Measurements from ENCODE around the gene CELF5.

CELF5 gene

GRCh38 chr19:3243819-3244700 lies 19.6 kb downstream of the CELF5 start:
- peak in 1 of 2 donors; percentile 22 for DNase-seq (ENCODE audit: low read depth in 2 of 2)

DNA sequence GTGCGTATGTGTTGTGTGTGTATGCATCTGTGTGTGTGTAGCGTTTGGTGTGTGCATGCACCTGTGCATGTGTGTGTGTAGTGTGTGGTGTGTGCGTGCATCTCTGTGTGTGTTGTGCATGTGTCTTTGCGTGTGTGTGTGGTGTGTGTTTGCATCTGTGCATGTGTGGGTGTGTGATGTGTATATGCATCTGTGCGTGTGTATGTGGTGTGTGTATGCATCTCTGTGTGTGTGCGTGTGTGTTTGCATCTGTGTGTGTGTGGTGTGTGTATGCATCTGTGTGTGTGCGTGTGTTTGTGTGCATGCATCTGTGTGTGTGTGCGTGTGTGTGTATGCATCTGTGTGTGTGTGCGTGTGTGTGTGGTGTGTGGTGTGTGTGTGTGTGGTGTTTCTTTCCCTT lies 20.6 kb downstream of the CELF5 start:
- no peak for DNase-seq (ENCODE audit: low read depth in 2 of 2)

DNA sequence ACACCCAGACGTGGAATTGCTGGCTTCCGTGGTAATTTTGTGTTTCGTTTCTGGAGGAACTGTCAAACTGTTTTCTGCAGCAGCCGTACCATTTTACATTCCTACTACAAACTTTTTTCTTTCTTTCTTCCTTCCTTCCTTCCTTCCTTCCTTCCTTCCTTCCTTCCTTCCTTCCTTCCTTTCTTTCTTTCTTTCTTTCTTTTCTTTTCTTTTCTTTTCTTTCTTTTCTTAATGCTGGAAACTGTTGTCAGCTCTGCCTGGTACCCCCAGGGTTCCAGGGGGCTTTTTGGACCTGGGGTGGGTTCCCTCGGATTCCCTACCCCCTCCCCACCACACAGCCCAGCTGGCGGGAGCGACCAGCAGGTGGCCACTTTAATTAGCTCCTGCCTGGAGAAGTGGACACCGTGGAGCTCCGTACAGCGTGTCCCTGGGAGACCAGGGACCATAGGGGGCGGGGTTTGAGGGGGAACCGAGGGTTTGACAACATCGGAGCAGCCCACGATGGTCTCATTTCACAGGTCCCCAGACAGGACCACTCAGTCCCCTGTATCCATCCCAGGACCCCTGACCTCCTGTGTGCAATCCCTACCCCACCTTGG lies 24.4 kb downstream of the CELF5 start:
- DNase-seq (ENCODE audit: low read depth in 2 of 2), result no peak

- no peak for DNase-seq (ENCODE audit: low read depth in 2 of 2)
Observed at GRCh38 chr19:3249408-3249807, 24.9 kb downstream of the CELF5 start.

- DNase-seq (ENCODE audit: low read depth in 2 of 2), result no peak
Observed at GRCh38 chr19:3250675-3251074, 26.2 kb downstream of the CELF5 start.

- DNase-seq (ENCODE audit: low read depth in 2 of 2), result no peak
Observed at GRCh38 chr19:3251229-3251628, 26.8 kb downstream of the CELF5 start.

- DNase-seq (ENCODE audit: low read depth in 2 of 2), result no peak
Observed at GRCh38 chr19:3252650-3253049, 28.2 kb downstream of the CELF5 start.

- DNase-seq (ENCODE audit: low read depth in 2 of 2), result no peak
Observed at GRCh38 chr19:3253270-3253669, 28.8 kb downstream of the CELF5 start.

DNA sequence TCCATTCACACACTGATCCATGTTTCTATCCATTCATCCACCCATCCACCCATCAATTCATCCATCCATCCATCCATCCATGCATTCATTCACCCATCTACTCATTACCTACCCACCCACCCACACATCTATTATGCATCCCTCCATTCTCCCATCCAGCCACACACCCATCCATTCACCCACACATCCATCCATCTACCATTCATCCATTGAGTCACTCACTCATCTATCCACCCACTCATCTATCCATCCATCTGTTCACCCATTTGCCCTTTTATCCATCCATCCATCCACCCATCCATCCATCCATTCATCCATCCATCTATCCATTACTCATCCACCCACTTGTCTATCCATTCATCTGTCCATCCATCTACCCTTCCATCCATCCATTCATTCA lies 30.1 kb downstream of the CELF5 start:
- DNase-seq (ENCODE audit: low read depth in 2 of 2), result no peak

- DNase-seq (ENCODE audit: low read depth in 2 of 2), result no peak
Observed at GRCh38 chr19:3257071-3257470, 32.6 kb downstream of the CELF5 start.

GRCh38 chr19:3262362-3262761 lies 37.9 kb downstream of the CELF5 start:
- DNase-seq (ENCODE audit: low read depth in 2 of 2), result no peak

DNA sequence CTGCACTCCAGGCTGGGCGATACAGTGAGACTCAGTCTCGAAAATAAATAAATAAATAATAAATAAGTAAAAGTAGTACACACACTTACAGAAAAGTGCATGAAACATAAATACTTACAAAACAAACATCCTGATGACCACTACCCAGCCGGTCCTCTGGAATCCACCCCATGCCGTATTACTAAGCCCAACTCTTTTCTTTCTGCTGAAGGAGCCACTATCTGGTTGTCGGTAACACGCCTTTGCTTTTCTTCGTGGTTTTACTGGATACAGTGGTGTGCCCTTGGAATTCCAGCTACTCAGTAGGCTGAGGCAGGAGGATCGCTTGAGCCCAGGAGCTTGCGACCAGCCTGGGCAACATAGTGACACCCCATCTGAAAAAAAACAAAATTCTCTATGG lies 39.4 kb downstream of the CELF5 start:
- no peak for DNase-seq (ENCODE audit: low read depth in 2 of 2)

DNA sequence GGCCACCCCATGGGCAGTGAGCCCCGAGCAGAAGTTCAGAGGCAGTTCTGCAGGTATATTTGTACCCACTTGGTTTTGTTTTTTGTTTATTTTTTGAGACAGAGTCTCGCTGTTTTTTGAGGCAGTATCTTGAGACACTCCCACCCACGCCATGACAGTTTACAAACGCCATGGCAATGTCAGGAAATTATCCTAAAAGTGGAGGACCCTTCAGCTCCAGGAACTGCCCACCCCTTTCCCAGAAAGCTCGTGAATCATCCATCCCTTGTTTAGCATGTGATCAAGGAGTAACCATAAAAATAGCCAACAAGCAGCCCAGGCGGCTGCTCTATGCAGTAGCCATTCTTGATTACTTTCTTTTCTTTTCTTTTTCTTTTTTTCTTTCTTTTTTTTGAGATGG lies 41.0 kb downstream of the CELF5 start:
- no peak for DNase-seq (ENCODE audit: low read depth in 2 of 2)

- no peak for DNase-seq (ENCODE audit: low read depth in 2 of 2)
Observed at GRCh38 chr19:3266092-3266693, 41.7 kb downstream of the CELF5 start.

DNA sequence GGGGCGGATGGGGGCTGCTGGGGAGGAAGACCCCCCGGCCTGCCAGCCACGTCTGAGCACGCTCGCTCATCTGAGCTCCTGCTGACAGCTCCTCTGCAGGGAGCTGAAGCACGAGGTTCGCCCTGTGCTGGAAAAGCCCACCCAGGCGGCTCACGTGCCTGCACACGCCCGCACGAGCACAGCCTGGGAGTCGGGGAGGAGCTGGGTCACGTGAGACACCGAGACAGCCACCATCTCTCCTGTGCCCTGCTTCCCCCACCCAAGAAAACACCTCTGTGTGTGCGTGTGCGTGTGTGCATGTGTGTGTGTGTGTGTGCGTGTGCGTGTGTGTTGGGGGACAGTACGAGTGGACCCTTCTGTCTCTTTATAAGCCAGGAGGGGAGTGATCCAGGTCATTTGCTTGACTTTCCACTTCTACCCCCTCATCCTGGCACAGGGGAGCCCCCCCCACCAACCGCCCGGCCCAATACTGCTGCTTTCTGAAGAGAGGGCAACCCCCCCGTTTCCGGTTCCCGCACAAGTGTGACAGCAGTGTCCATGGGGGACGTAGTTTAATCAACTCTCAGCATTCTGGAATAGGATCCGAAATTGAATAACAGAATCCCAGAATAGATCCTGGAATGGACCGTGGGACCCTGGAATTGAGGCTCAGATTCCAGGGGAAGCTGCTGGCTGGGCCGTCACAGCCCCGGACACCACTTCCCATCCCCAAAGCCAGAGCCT lies 42.5 kb downstream of the CELF5 start:
- DNase-seq (ENCODE audit: low read depth in 2 of 2), result no peak

GRCh38 chr19:3268326-3268725 lies 43.9 kb downstream of the CELF5 start:
- no peak for DNase-seq (ENCODE audit: low read depth in 2 of 2)

DNA sequence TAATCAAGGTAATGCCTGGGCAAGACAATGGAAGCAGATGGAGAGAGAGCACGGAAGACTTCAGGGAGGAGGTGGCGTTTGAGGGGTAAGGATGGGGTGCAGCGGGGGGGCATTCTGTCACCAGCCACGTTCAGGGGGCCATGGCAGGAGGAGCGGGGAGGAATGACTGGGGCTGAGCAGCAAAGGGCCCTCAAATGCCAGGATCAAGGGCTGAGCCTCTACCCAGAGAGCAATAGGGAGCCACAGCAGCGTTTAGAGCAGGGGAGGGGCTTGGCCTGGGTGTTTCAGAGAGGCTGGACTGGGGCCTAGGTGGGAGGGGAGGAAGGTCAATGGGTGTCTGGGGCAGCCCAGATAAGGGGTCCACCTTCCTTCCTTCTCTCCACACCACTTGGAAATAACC lies 44.3 kb downstream of the CELF5 start:
- DNase-seq (ENCODE audit: low read depth in 2 of 2), result no peak

GRCh38 chr19:3269916-3270671 lies 45.6 kb downstream of the CELF5 start:
- no peak for DNase-seq (ENCODE audit: low read depth in 2 of 2)

DNA sequence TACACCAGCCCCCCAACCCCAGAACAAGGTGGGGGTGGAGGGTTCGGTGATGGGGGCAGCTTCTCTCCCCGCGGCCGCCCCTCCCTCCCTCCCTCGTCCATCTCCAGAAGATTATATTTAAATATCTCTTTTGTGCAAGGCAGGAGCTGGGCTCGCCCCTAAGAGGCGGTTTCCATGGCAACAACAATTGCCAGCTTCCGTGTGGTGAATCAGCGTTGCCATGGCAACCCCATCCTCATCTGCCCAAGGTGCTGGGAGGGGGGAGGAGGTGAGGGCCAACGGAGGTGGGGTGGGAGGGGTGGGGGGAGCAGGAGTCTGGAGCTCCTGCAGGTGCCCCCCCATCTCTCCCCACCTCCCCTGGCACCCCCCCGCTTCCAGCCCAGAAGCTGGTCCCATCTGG lies 46.4 kb downstream of the CELF5 start:
- DNase-seq (ENCODE audit: low read depth in 2 of 2), result peak; percentile 36 to 48

DNA sequence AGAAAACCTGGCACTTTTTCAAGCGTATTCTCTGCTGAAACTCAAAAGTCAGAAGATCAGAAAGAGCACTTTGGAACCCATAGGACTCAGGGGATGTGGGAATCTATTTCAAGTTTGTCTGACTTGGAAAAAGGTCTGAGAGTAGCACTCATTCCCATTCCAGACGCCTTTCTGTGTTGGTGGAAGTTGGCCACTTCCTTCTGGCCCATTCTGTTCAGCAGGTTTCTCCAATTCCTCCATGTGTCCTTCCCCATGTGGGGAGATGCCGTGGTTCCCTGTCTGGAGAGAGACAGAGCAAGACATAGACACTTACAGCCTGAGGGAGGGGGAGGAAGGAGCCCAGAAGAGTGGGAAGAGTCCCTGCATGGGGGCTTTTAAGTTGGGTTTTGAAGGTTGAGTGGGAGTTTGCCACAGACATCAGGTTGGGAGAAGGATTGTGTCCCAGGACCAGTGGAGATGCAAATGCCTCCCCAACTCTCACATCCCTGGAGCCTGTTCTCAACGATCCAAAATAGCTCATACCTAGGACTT lies 48.0 kb downstream of the CELF5 start:
- DNase-seq (ENCODE audit: low read depth in 2 of 2), result no peak

DNA sequence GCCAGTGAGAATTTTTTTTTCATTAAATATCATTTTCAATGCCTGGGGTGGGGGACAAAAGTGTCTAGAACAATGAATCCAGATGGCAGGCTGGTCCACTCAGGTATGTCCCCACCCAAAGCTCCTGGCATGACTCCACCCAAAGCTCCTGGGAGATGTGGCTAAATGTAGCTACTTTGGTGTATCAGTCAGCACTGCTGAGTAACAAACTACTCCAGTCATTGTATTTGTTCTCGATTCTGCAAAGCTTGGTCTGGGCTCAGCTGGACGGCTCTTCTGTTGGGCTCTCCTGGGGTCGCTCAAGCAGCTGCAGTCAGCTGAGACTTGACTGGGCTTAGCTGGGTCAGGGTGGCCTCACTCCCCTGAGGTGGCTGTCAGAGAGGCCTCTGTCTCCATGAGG lies 48.5 kb downstream of the CELF5 start:
- no peak for DNase-seq (ENCODE audit: low read depth in 2 of 2)

Measured in stimulated activated CD4-positive, alpha-beta T cell treated with anti-CD3 and anti-CD28 coated beads, Interleukin-15, amount 100 ng/mL, for 48 hours (primary cell).